Measurements from ENCODE around the gene LCN9.

The LCN9 gene

DNA sequence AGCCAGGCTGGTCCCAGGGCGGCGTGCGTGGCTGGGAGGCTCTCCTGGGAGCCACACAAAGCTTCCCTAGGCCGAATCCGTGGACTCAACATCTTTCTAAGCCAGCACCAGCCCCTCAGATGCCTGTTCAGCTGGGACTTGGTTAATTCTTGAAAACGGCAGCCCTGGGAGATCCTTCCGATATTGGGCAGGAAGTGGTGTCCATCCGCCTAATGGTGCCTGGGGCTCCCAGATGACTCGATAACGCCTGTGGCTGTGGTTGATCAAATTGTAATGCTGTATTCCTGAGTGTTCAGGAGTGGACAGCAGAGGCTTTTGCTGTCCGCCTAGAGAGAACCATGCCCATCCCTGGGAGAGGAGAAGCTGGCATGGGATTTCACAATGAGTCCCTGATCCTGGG is 52.9 kb downstream of the LCN9 start:
- in situ Hi-C loops (cut with MboI; ENCODE audit: low sequenced_read_pairs): no loop called here
